HepG2 (cell line): ENCODE data around the gene GSDMA.

Source experiments
- FOSL2 ChIP-seq: sonication (generic); formaldehyde crosslinking; IDR thresholded peaks from 2 replicates; pipeline ENCODE4 v1.4.0; 2020; ENCODE audit warnings: missing genetic modification reagents
- JUNB ChIP-seq: sonication (generic); formaldehyde crosslinking; IDR thresholded peaks from 2 replicates; pipeline ENCODE4 v1.8.0; 2022; ENCODE audit warnings: missing genetic modification reagents, mild to moderate bottlenecking, borderline replicate concordance
- NAIF1 ChIP-seq: sonication (generic); formaldehyde crosslinking; IDR thresholded peaks from 2 replicates; pipeline ENCODE4 v1.5.0; 2020; ENCODE audit warnings: mild to moderate bottlenecking, missing genetic modification reagents, borderline replicate concordance
- THAP7 ChIP-seq: sonication (generic); formaldehyde crosslinking; IDR thresholded peaks from 2 replicates; pipeline ENCODE4 v1.8.1; 2023; ENCODE audit warnings: mild to moderate bottlenecking, missing genetic modification reagents
- TF ChIP-seq, protein P1 (sequence below): IDR thresholded peaks from 2 replicates; pipeline ENCODE4 v1.6.1; 2016; ENCODE audit warnings: missing compliant biosample characterization, missing genetic modification reagents, borderline replicate concordance
- TF ChIP-seq, protein P2 (sequence below): sonication (generic); formaldehyde crosslinking; IDR thresholded peaks from 2 replicates; pipeline ENCODE4 v1.4.0; 2020; ENCODE audit warnings: missing genetic modification reagents
- TF ChIP-seq, protein P3 (sequence below): sonication (generic); formaldehyde crosslinking; IDR thresholded peaks from 2 replicates; pipeline ENCODE4 v1.5.0; 2020; ENCODE audit warnings: mild to moderate bottlenecking, missing genetic modification reagents, moderate library complexity

DNA sequence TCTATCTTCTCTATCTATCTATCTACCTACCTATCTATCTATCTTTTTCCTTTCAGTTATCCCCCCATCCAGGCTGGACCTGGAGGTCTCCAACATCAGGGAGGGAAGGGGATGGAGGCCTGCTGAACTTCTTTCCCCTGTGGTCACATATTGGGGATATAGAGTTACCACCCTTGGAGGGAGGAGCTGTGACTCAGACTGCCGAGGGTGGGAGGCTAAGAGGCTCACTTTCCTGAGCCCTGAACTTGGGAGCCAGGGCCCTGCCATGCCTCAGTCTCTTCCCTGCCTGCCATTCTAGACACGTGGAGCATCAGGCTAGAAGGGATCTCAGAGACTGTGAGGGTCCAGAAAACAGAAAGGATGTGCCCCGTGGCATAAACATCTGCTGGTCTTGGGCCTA is 26.9 kb upstream of the GSDMA start:
- TF ChIP-seq FOSL2 (no peak), THAP7 (CRISPR knock-in tag) (no peak), NAIF1 (CRISPR knock-in tag) (no peak), JUNB (CRISPR knock-in tag) (no peak)
- TF ChIP-seq, protein P1, sequence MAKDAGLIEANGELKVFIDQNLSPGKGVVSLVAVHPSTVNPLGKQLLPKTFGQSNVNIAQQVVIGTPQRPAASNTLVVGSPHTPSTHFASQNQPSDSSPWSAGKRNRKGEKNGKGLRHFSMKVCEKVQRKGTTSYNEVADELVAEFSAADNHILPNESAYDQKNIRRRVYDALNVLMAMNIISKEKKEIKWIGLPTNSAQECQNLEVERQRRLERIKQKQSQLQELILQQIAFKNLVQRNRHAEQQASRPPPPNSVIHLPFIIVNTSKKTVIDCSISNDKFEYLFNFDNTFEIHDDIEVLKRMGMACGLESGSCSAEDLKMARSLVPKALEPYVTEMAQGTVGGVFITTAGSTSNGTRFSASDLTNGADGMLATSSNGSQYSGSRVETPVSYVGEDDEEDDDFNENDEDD: no peak
- TF ChIP-seq, protein P2, sequence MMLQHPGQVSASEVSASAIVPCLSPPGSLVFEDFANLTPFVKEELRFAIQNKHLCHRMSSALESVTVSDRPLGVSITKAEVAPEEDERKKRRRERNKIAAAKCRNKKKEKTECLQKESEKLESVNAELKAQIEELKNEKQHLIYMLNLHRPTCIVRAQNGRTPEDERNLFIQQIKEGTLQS (CRISPR knock-in tag): no peak
- TF ChIP-seq, protein P3, sequence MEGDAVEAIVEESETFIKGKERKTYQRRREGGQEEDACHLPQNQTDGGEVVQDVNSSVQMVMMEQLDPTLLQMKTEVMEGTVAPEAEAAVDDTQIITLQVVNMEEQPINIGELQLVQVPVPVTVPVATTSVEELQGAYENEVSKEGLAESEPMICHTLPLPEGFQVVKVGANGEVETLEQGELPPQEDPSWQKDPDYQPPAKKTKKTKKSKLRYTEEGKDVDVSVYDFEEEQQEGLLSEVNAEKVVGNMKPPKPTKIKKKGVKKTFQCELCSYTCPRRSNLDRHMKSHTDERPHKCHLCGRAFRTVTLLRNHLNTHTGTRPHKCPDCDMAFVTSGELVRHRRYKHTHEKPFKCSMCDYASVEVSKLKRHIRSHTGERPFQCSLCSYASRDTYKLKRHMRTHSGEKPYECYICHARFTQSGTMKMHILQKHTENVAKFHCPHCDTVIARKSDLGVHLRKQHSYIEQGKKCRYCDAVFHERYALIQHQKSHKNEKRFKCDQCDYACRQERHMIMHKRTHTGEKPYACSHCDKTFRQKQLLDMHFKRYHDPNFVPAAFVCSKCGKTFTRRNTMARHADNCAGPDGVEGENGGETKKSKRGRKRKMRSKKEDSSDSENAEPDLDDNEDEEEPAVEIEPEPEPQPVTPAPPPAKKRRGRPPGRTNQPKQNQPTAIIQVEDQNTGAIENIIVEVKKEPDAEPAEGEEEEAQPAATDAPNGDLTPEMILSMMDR (CRISPR knock-in tag): no peak
